GM12872 (cell line): ENCODE results near the gene CCNF.

Experiments
- TF ChIP-seq, protein P1 (sequence below): IDR thresholded peaks from 3 replicates; pipeline ENCODE4 v1.5.1; 2011; ENCODE audit warnings: low read depth, mild to moderate bottlenecking, low read length, moderate library complexity; ENCODE audit not compliant: insufficient read depth

CCNF gene

GRCh38 chr16:2456551-2457153 lies 27.4 kb downstream of the CCNF start:
- TF ChIP-seq, protein P1, sequence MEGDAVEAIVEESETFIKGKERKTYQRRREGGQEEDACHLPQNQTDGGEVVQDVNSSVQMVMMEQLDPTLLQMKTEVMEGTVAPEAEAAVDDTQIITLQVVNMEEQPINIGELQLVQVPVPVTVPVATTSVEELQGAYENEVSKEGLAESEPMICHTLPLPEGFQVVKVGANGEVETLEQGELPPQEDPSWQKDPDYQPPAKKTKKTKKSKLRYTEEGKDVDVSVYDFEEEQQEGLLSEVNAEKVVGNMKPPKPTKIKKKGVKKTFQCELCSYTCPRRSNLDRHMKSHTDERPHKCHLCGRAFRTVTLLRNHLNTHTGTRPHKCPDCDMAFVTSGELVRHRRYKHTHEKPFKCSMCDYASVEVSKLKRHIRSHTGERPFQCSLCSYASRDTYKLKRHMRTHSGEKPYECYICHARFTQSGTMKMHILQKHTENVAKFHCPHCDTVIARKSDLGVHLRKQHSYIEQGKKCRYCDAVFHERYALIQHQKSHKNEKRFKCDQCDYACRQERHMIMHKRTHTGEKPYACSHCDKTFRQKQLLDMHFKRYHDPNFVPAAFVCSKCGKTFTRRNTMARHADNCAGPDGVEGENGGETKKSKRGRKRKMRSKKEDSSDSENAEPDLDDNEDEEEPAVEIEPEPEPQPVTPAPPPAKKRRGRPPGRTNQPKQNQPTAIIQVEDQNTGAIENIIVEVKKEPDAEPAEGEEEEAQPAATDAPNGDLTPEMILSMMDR = no peak

GRCh38 chr16:2457267-2457666 lies 28.0 kb downstream of the CCNF start:
- TF ChIP-seq, protein P1 = no peak

- TF ChIP-seq, protein P1 = no peak
These were observed 28.7 kb downstream of the CCNF start for GRCh38 chr16:2457946-2458345.

DNA sequence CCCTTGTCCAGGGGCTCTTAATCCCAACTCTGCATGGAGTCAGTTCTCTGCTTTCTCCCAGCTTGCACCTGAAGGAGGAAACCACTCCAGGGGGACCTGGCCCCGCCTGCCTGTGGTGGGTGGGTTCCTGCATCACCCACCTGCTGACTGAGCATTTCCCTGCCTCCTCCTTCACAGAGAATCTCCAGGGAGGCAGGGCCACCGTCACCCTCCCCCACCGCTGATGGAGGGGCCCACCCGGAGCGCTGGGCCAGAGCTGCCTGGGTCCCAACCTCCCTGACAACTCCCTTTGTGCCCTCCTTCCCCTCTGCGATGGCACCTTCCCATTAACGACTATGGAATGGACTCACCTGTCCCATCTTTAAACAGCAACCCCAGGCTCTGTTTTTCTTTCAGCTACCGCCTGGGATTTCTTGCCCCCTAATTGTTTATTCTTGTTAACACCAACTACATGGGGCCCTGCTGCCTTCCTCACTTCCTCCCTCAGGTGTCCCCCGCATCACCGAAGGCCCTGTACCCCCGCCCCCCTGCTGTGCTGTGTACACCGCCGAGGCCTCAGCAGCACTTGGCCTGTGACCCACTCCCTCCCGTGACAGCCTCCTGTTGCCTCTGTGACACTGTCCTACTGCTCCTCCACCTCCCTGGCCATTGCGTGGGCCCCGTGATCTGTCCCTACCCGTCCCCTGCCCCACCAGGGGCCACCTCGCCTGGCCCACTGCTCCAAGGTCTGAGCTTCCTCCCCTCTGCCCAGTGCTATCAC lies 29.8 kb downstream of the CCNF start:
- TF ChIP-seq, protein P1 = no peak

DNA sequence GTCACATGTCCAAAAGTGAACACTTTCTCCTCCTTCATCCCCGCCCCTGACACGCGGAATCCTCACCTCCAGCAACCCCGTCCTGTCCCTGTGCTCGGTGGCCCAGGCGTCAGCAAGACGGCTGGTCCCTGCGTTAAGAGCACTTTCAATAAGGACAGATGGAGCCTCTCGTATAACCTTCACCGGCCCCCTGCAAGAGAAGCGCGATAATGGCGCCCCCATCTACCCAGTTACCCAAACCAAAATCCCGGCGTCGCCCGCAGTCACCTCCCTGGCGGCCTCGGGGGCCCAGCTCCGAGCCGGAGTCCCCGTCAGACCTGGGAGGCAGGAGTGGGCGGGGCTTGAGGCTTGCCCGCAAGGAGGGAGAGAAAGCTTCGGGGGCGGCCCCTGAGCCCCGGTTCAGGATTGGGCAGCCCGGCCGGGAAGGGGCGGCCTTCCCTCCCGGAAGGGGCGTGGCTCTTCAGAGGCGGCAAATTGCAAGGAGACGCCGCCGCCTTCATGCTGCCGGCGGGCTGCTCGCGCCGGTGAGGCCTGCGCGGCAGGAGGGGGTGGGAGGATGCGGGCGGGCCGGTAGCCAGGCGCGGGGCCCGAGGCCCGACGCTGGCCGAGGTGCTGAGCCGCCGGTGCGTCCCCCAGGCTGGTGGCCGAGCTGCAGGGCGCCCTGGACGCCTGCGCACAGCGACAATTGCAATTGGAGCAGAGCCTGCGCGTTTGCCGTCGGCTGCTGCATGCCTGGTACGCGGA lies 30.6 kb downstream of the CCNF start, which contains the start of gene TEDC2:
TSS of gene TEDC2 (plus strand) at position 463 of the 744 bp plus-strand sequence. CDS start at position 499, 36 bp downstream.
- TF ChIP-seq, protein P1 = no peak

- TF ChIP-seq, protein P1 = no peak
These were observed 31.1 kb downstream of the CCNF start for GRCh38 chr16:2460391-2460713.

GRCh38 chr16:2460916-2461315 lies 31.7 kb downstream of the CCNF start:
- TF ChIP-seq, protein P1 = no peak
